IMR-90 (cell line): Measurements from ENCODE around the gene HDDC2.

ENCODE experiments used
- CEBPB ChIP-seq: IDR thresholded peaks from 2 replicates; pipeline ENCODE4 v1.6.1; 2012; ENCODE audit warnings: low read depth, low read length, improper control_type of control experiment
- CHD1 ChIP-seq: IDR thresholded peaks from 2 replicates; pipeline ENCODE4 v1.6.1; 2012; ENCODE audit warnings: low read depth, low read length, improper control_type of control experiment
- CTCF ChIP-seq: conservative IDR thresholded peaks from 2 replicates; pipeline ENCODE4 v1.5.1; 2012; ENCODE audit warnings: mild to moderate bottlenecking, low read depth, low read length, improper control_type of control experiment
- MAFK ChIP-seq: IDR thresholded peaks from 2 replicates; pipeline ENCODE4 v1.6.1; 2012; ENCODE audit warnings: low read depth, low read length, improper control_type of control experiment
- NFE2L2 ChIP-seq: fragments of 150-350 bp; IDR thresholded peaks from 2 replicates; pipeline ENCODE4 v1.6.1; 2016; ENCODE audit warnings: low read depth, mild to moderate bottlenecking, low read length
- POLR2A ChIP-seq: IDR thresholded peaks from 2 replicates; pipeline ENCODE4 v1.6.1; 2012; ENCODE audit warnings: mild to moderate bottlenecking, low read depth, low read length
- RAD21 ChIP-seq: IDR thresholded peaks from 2 replicates; pipeline ENCODE4 v1.6.1; 2012; ENCODE audit warnings: low read length, improper control_type of control experiment
- RCOR1 ChIP-seq: IDR thresholded peaks from 2 replicates; pipeline ENCODE4 v1.6.1; 2012; ENCODE audit warnings: mild to moderate bottlenecking, low read length, improper control_type of control experiment; ENCODE audit not compliant: insufficient replicate concordance
- RFX5 ChIP-seq: IDR thresholded peaks from 2 replicates; pipeline ENCODE4 v1.8.0; 2012; ENCODE audit warnings: low read depth, mild to moderate bottlenecking, low read length, moderate library complexity
- TF ChIP-seq, protein P1 (sequence below): fragments of 150-350 bp; IDR thresholded peaks from 2 replicates; pipeline ENCODE4 v1.6.1; 2017; ENCODE audit warnings: mild to moderate bottlenecking, antibody characterized with exemption, low read length, low read depth

DNA sequence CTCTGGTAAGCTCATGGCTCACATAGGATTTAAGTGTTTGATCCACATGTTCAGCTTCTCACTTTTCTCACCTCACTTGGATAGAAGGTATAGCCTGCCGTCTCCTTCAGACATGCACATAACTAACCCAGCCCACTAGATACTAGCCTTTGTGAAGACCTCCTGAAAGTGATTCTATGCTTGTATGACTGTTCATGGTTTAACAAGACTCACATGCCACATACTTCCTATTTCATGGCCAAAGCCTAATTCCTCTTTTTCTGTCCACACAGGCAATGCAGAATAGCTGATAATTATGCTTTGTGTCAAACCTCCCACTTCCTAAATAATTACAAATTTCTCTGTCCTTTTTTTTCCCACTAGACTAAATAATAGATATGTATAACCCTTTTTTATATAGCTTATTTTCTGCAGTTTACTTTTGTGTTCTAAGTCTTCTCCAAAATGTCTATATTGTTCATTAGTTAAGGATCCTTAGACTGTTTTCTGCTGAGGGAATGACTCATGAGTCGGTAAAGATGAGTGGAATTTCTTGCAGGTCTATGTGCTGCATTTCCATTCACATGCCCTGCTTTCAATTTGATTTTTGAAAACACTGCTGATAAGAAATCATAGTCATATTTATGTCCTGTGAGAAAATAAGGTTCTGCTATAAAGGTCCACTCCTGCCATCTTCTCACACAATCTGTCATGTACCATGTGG is 43.0 kb downstream of the HDDC2 start:
- no peak for TF ChIP-seq POLR2A
- no peak for TF ChIP-seq CTCF
- TF ChIP-seq NFE2L2 = no peak
- TF ChIP-seq RCOR1 = no peak
- TF ChIP-seq, protein P1, sequence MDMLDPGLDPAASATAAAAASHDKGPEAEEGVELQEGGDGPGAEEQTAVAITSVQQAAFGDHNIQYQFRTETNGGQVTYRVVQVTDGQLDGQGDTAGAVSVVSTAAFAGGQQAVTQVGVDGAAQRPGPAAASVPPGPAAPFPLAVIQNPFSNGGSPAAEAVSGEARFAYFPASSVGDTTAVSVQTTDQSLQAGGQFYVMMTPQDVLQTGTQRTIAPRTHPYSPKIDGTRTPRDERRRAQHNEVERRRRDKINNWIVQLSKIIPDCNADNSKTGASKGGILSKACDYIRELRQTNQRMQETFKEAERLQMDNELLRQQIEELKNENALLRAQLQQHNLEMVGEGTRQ = no peak
- no peak for TF ChIP-seq CHD1
- TF ChIP-seq MAFK = no peak
- no peak for TF ChIP-seq RAD21
- no peak for TF ChIP-seq CEBPB
- no peak for TF ChIP-seq RFX5
